Spleen (tissue), 11 donors: ENCODE data around the gene PAPPA. TPM values are rescaled to one million over a fixed set of nuclear protein-coding genes. Genes with fewer than 3 reads are reported as not detected.

Source experiments
- DNase-seq: peaks from one replicate; pipeline ENCODE4 v3.0.0-alpha.2; 2020
- H3K27ac ChIP-seq, 8 donors: fragments of 200-600 bp; sonication (generic) in 7 of 8; 1 replicate in 4 of 8; 2 replicates in 4 of 8; pipeline versions ENCODE4 v1.5.0 to v1.8.0; 2016 to 2021; ENCODE audit warnings: inconsistent platforms in 4 of 8, mild to moderate bottlenecking in 4 of 8, moderate library complexity in 1 of 8
- H3K27me3 ChIP-seq, 7 donors: fragments of 200-600 bp; sonication (generic) in 6 of 7; replicated peaks in 1 of 7; 1 replicate in 4 of 7; 2 replicates in 3 of 7; pipeline versions ENCODE4 v1.5.0 to v1.8.0; 2016 to 2021; ENCODE audit warnings: inconsistent platforms in 3 of 7, mild to moderate bottlenecking in 1 of 7
- H3K36me3 ChIP-seq, 6 donors: fragments of 200-600 bp; sonication (generic) in 5 of 6; 1 replicate in 4 of 6; 2 replicates in 2 of 6; pipeline versions ENCODE4 v1.5.0 to v1.8.0; 2016 to 2021; ENCODE audit warnings: inconsistent platforms in 2 of 6
- H3K4me1 ChIP-seq, 6 donors: fragments of 200-600 bp; sonication (generic) in 5 of 6; 1 replicate in 3 of 6; 2 replicates in 3 of 6; pipeline versions ENCODE4 v1.5.0 to v1.8.0; 2016 to 2021; ENCODE audit warnings: inconsistent platforms in 3 of 6
- H3K4me3 ChIP-seq, 8 donors: fragments of 200-600 bp; sonication (generic) in 7 of 8; 1 replicate in 4 of 8; 2 replicates in 4 of 8; pipeline versions ENCODE4 v1.5.0 to v1.8.0; 2016 to 2021; ENCODE audit warnings: inconsistent platforms in 4 of 8, mild to moderate bottlenecking in 4 of 8, moderate library complexity in 2 of 8
- H3K9me3 ChIP-seq, 8 donors: fragments of 200-600 bp; sonication (generic) in 7 of 8; 1 replicate in 4 of 8; 2 replicates in 4 of 8; pipeline versions ENCODE4 v1.5.0 to v1.8.0; 2016 to 2021; ENCODE audit warnings: inconsistent platforms in 4 of 8
- CTCF ChIP-seq, 11 experiments: fragments of 200-600 bp in 7 of 11; fragments of 450-650 bp in 4 of 11; sonication (generic) in 4 of 11; IDR thresholded peaks in 8 of 11; conservative IDR thresholded peaks in 3 of 11; 1 replicate in 7 of 11; 2 replicates in 4 of 11; pipeline versions ENCODE4 v1.4.0 to v1.8.0; 2016 to 2021; ENCODE audit warnings: antibody characterized with exemption in 11 of 11, inconsistent platforms in 4 of 11, mild to moderate bottlenecking in 1 of 11
- POLR2A ChIP-seq, 3 donors: fragments of 450-650 bp; IDR thresholded peaks; one replicate each; pipeline ENCODE4 v1.5.1; 2017; ENCODE audit warnings: antibody characterized with exemption in 3 of 3, mild to moderate bottlenecking in 1 of 3
- POLR2AphosphoS5 ChIP-seq, 3 donors: sonication (generic); formaldehyde crosslinking; IDR thresholded peaks; one replicate each; pipeline ENCODE4 v1.5.1; 2017; ENCODE audit warnings: antibody characterized with exemption in 3 of 3
- WGBS, 5 donors: extraction: QIAGEN DNeasy Blood & Tissue Kit in 3 of 5; methylation state at CpG; one replicate each; pipeline versions ENCODE4 v1.1.5 to v1.1.7; 2013 to 2018; 5-methylcytosine and 5-hydroxymethylcytosine counted together
- intact Hi-C: fragments of 100-400 bp; cut with DNase I; formaldehyde crosslinking; loops from one replicate; pipeline ENCODE4 v1.15.0; 2023; ENCODE audit warnings: low total_unique reads
- polyA plus RNA-seq, 3 donors: library from polyadenylated mRNA; stranded (reverse); fragments of 200-250 nt; gene quantifications; one replicate each; pipeline ENCODE4 v1.2.1, GENCODE V29; 2013
- total RNA-seq, 7 donors: library from RNA; depleted of rRNA in 3 of 7; stranded (reverse); fragments of >200 nt in 3 of 7; fragmentation: NEBNext Ultra II Directional in 4 of 7; extraction: Animal tissue kit (Norgen Biotek cat#: 25700) in 4 of 7; gene quantifications; one replicate each; pipeline versions ENCODE4 v1.1.0 to v1.2.1, GENCODE V29; 2016 to 2021
- donor health status: healthy with polysubstance abuse.
- donor health status: DM: no; HTN: no; CAD: no; lungs with moderate emphysema.
- donor health status: DM: no; HTN: no; CAD: no.
- donor health status: Bipolar disorder and iron deficiency.
- donor health status: healthy.
- donor health status: DM: no; HTN: no; CAD: no.
- donor health status: DM: yes; HTN: yes; CAD: no.

PAPPA gene
- total and polyA plus RNA-seq, 10 donors: 0.13 to 1.4 (median 0.45) TPM

DNA sequence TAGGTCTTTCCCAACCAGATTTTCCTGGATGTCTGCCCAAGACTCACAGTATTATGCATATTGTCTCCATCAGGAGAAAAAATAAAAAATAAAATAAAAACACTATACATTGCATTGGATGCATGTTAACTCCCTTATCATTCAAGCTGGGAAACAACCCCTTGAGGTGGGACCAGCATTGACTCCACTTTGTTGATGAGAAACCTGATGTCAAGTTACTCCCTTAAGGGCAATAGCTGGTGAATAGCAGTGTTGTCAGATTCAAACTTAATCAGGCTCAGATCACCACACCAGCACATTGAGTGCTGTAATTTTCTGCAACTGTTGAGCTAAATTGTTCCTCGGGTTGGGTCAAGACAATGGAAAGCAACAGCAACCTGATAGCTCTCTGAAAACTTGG lies 269.6 kb downstream of the PAPPA start:
- H3K27ac ChIP-seq: no peak overlapping the region
- no peak for DNase-seq
- TF ChIP-seq POLR2AphosphoS5 (IDR thresholded peaks at IDR 0.05) (no peak), CTCF (IDR thresholded peaks at IDR 0.05 in 8 of 11, conservative IDR thresholded peaks at IDR 0.05 in 3 of 11) (no peak), POLR2A (IDR thresholded peaks at IDR 0.05) (no peak)
- no peak overlapping the region for H3K4me3 ChIP-seq
- H3K36me3 ChIP-seq: peaks cover 0 to 9% (median 0%) of the 10 kb centered on the region in 6 donors
- intact Hi-C loops: no loop called here
- H3K4me1 ChIP-seq: no peaks in the 10 kb centered on the region
- no peaks in the 10 kb centered on the region for H3K27me3 ChIP-seq
- WGBS, 5 donors: 81 to 93% (median 88%) methylated on average over 1 of the region's 1 CpG
- no peaks in the 10 kb centered on the region for H3K9me3 ChIP-seq

- WGBS, 5 donors: 65 to 100% (median 94%) methylated on average over 2 of the region's 2 CpGs
- intact Hi-C loops: no loop called here
- no peak for TF ChIP-seq CTCF (IDR thresholded peaks at IDR 0.05 in 8 of 11, conservative IDR thresholded peaks at IDR 0.05 in 3 of 11)
- TF ChIP-seq POLR2A (IDR thresholded peaks at IDR 0.05): no peak
- no peak for TF ChIP-seq POLR2AphosphoS5 (IDR thresholded peaks at IDR 0.05)
- Histone ChIP-seq H3K4me3 (no peak overlapping the region), H3K36me3 (peaks cover 0 to 9% (median 0%) of the 10 kb centered on the region in 6 donors), H3K27me3 (no peaks in the 10 kb centered on the region), H3K27ac (no peak overlapping the region), H3K4me1 (no peaks in the 10 kb centered on the region), H3K9me3 (no peaks in the 10 kb centered on the region)
- no peak for DNase-seq
Observed at GRCh38 chr9:116425244-116425643, 271.7 kb downstream of the PAPPA start.

- Histone ChIP-seq H3K4me3 (no peak overlapping the region), H3K27ac (peak overlapping the region in 6 of 8 donors; percentile 3 to 36 (median 9)), H3K27me3 (no peaks in the 10 kb centered on the region), H3K9me3 (no peaks in the 10 kb centered on the region), H3K36me3 (peaks cover 0 to 2% (median 0%) of the 10 kb centered on the region in 6 donors), H3K4me1 (peaks cover 0 to 5% (median 0%) of the 10 kb centered on the region in 6 donors)
- intact Hi-C loops: no loop called here
- TF ChIP-seq POLR2AphosphoS5 (IDR thresholded peaks at IDR 0.05) (no peak), CTCF (IDR thresholded peaks at IDR 0.05 in 8 of 11, conservative IDR thresholded peaks at IDR 0.05 in 3 of 11) (no peak), POLR2A (IDR thresholded peaks at IDR 0.05) (no peak)
- DNase-seq: no peak
- WGBS, 5 donors: 47 to 73% (median 66%) methylated on average over 3 of the region's 3 CpGs
Observed at GRCh38 chr9:116430849-116431248, 277.3 kb downstream of the PAPPA start.

DNA sequence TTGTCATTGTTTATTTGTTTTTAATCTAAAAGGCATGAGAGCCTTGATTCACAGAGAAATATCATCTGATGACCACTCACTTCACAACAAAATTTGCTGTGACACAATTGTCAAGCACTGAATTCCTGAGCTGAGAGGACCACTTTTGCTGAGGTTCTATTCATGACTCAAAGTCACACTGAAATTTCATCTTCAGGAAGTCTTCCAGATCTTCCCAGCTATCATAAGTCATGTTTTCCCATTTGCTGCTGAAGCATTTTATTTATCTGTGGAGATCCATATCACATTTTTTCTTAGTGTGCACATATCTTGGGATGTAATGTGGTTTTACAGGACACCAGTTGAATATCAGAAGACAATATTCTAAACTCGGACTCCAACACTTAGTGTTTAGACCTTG lies 278.5 kb downstream of the PAPPA start:
- no peak for DNase-seq
- intact Hi-C loops: no loop called here
- H3K4me3 ChIP-seq: no peak overlapping the region
- H3K27ac ChIP-seq: no peak overlapping the region
- WGBS, 5 donors: 81 to 94% (median 87%) methylated on average over 1 of the region's 1 CpG
- H3K36me3 ChIP-seq: peaks cover 0 to under 1% (median 0%) of the 10 kb centered on the region in 6 donors
- peaks cover 0 to 1% (median 0%) of the 10 kb centered on the region in 8 donors for H3K9me3 ChIP-seq
- TF ChIP-seq POLR2A (IDR thresholded peaks at IDR 0.05) (no peak), POLR2AphosphoS5 (IDR thresholded peaks at IDR 0.05) (no peak), CTCF (IDR thresholded peaks at IDR 0.05 in 8 of 11, conservative IDR thresholded peaks at IDR 0.05 in 3 of 11) (no peak)
- no peaks in the 10 kb centered on the region for H3K27me3 ChIP-seq
- H3K4me1 ChIP-seq: peaks cover 0 to 5% (median 0%) of the 10 kb centered on the region in 6 donors
